Loucy (cell line): Measurements from ENCODE around the gene ZNF674.

Experiments
- EZH2phosphoT487 ChIP-seq: fragments of 200-600 bp; IDR thresholded peaks from 2 replicates; pipeline ENCODE4 v1.6.1; 2018; ENCODE audit warnings: antibody characterized with exemption, mild to moderate bottlenecking, moderate library complexity, borderline replicate concordance
- TF ChIP-seq, protein P1 (sequence below): fragments of 200-600 bp; sonication (generic); conservative IDR thresholded peaks from 2 replicates; pipeline ENCODE4 v1.5.1; 2014; ENCODE audit warnings: mild to moderate bottlenecking, antibody characterized with exemption, low read length

DNA sequence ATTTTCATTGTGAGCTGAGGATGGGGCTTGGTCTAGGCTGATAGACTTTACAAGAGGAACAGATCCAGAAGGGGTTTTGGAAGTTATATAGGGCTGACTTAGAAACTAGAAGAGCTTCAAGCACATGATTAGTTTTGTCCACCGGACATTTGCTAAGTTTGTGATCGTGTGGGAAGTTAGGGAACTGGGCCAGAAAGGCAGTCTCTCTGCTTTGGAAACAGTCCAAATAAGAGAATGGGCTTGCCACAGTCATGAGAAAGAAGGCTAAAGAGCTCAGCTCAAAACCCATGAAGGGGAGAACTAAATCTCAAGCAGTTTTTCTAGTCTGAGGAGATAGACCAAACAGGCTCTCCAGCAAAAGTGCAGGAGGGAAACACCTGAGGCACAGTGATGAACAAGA is 67.8 kb downstream of the ZNF674 start:
- TF ChIP-seq, protein P1, sequence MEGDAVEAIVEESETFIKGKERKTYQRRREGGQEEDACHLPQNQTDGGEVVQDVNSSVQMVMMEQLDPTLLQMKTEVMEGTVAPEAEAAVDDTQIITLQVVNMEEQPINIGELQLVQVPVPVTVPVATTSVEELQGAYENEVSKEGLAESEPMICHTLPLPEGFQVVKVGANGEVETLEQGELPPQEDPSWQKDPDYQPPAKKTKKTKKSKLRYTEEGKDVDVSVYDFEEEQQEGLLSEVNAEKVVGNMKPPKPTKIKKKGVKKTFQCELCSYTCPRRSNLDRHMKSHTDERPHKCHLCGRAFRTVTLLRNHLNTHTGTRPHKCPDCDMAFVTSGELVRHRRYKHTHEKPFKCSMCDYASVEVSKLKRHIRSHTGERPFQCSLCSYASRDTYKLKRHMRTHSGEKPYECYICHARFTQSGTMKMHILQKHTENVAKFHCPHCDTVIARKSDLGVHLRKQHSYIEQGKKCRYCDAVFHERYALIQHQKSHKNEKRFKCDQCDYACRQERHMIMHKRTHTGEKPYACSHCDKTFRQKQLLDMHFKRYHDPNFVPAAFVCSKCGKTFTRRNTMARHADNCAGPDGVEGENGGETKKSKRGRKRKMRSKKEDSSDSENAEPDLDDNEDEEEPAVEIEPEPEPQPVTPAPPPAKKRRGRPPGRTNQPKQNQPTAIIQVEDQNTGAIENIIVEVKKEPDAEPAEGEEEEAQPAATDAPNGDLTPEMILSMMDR, result no peak
- TF ChIP-seq EZH2phosphoT487, result no peak
